Panc1 (cell line): Measurements from ENCODE around the gene ANKRD55. TPM values are rescaled to one million over a fixed set of nuclear protein-coding genes. Genes with fewer than 3 reads are reported as not detected.

Experiments used
- ATAC-seq: fragments of 200-7000 bp; cut with Tn5 transposase; 2 replicates; pipeline ENCODE4 v1.9.1; 2020; ENCODE audit warnings: mild to moderate bottlenecking, moderate library complexity
- BruUV-seq: library from RNA; stranded (reverse); fragments of 400-500 nt; replicated peaks from 2 replicates; lab custom pipeline; 2021; lab: Mats Ljungman, UMichigan
- CTCF ChIA-PET: fragments of 300-600 bp; sonication (Branson Sonifier 250); formaldehyde crosslinking; loops from one replicate; lab custom pipeline; 2022; ENCODE audit warnings: antibody characterized with exemption; lab: Charles Lee
- POLR2A ChIA-PET: fragments of 300-600 bp; sonication (Branson Sonifier 250); formaldehyde crosslinking; loops from one replicate; lab custom pipeline; 2022; ENCODE audit warnings: antibody characterized with exemption; lab: Charles Lee
- DNase-seq: peaks from one replicate; pipeline ENCODE4 v3.0.0-alpha.2; 2010; ENCODE audit warnings: low read depth, low spot score
- H3K27ac ChIP-seq: 2 replicates; pipeline ENCODE4 v1.5.1; 2011; ENCODE audit warnings: mild to moderate bottlenecking, low read length, inconsistent platforms
- H3K27me3 ChIP-seq: fragments of 200-500 bp; sonication (Bioruptor generic); 2 replicates; pipeline ENCODE4 v1.6.0; 2014; ENCODE audit warnings: low read length, inconsistent platforms; ENCODE audit not compliant: control insufficient read depth, insufficient read depth
- H3K36me3 ChIP-seq: fragments of 200-500 bp; sonication (Bioruptor generic); 2 replicates; pipeline ENCODE4 v1.5.1; 2014; ENCODE audit warnings: inconsistent platforms, mild to moderate bottlenecking, low read length, moderate library complexity; ENCODE audit not compliant: control insufficient read depth, insufficient read depth
- H3K4me1 ChIP-seq: 2 replicates; pipeline ENCODE4 v1.5.1; 2011; ENCODE audit warnings: inconsistent platforms, mild to moderate bottlenecking, low read length, moderate library complexity; ENCODE audit not compliant: control insufficient read depth, insufficient read depth
- H3K4me3 ChIP-seq, 2 experiments: 2 replicates each; pipeline ENCODE4 v1.5.1; 2011 to 2012; ENCODE audit warnings: low read depth in 2 of 2, low read length in 2 of 2, mild to moderate bottlenecking in 2 of 2, inconsistent platforms in 1 of 2, moderate library complexity in 1 of 2
- H3K9me3 ChIP-seq: fragments of 200-500 bp; sonication (Bioruptor generic); 2 replicates; pipeline ENCODE4 v1.5.1; 2014; ENCODE audit warnings: low read depth, mild to moderate bottlenecking, inconsistent platforms, low read length, moderate library complexity; ENCODE audit not compliant: control insufficient read depth, insufficient read depth
- POLR2AphosphoS5 ChIP-seq: IDR thresholded peaks from 2 replicates; pipeline ENCODE4 v1.6.1; 2012; ENCODE audit warnings: mild to moderate bottlenecking, low read depth, low read length, moderate library complexity
- SIN3A ChIP-seq: IDR thresholded peaks from 2 replicates; pipeline ENCODE4 v1.6.1; 2012; ENCODE audit warnings: low read depth, mild to moderate bottlenecking, low read length, moderate library complexity, borderline replicate concordance; ENCODE audit not compliant: insufficient read depth
- in situ Hi-C: cut with HindIII; loops from 2 replicates; pipeline ENCODE4 v1.10.0; 2016; ENCODE audit warnings: low sequenced_read_pairs, low pct_unique_long_range_greater_than_20kb
- intact Hi-C: fragments of 100-400 bp; cut with micrococcal nuclease; formaldehyde crosslinking; loops from one replicate; pipeline ENCODE4 v1.10.0; 2022; ENCODE audit not compliant: unreplicated experiment
- total RNA-seq: library from RNA; stranded (reverse); gene quantifications from one replicate; pipeline ENCODE4 v1.2.1, GENCODE V29; 2021; ENCODE audit not compliant: unreplicated experiment
- TF ChIP-seq, protein P1 (sequence below), 2 experiments: IDR thresholded peaks; 2 replicates each; pipeline ENCODE4 v1.6.1; 2011 to 2012; ENCODE audit warnings: low read depth in 2 of 2, control low read depth in 1 of 2, low read length in 1 of 2, mild to moderate bottlenecking in 1 of 2, moderate library complexity in 1 of 2; ENCODE audit not compliant: insufficient read depth in 1 of 2
- TF ChIP-seq, protein P2 (sequence below): fragments of 450-650 bp; IDR thresholded peaks from 2 replicates; pipeline ENCODE4 v1.5.1; 2017; ENCODE audit warnings: mild to moderate bottlenecking

Gene ANKRD55
- total RNA-seq, 1 experiment from 2014 or later: not detected

DNA sequence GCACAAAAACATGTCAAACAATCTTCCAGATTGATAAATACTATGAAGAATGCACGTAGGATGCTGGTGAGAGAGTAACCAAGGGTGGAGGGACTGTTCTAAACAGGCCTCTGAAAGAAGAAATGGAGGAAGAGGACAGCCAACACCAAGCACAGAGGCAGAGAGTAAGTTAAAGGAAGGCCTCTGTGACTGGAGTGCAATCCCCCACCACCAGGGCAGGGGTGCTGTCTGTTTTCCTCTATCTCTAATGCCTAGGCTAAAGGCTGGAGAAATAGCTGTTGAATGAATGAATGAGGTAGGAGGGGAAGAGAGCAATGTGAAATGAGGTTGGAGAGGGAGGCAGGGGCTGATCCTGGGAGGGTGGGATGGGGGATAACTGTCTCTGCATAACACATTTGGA, 88.9 kb downstream of the ANKRD55 start:
- no peaks in the 10 kb centered on the region for H3K9me3 ChIP-seq
- intact Hi-C loops (no loop called here), in situ Hi-C loops (no loop called here)
- no peaks in the 10 kb centered on the region for H3K4me1 ChIP-seq
- no TSS peak for BruUV-seq
- TF ChIP-seq, protein P1, sequence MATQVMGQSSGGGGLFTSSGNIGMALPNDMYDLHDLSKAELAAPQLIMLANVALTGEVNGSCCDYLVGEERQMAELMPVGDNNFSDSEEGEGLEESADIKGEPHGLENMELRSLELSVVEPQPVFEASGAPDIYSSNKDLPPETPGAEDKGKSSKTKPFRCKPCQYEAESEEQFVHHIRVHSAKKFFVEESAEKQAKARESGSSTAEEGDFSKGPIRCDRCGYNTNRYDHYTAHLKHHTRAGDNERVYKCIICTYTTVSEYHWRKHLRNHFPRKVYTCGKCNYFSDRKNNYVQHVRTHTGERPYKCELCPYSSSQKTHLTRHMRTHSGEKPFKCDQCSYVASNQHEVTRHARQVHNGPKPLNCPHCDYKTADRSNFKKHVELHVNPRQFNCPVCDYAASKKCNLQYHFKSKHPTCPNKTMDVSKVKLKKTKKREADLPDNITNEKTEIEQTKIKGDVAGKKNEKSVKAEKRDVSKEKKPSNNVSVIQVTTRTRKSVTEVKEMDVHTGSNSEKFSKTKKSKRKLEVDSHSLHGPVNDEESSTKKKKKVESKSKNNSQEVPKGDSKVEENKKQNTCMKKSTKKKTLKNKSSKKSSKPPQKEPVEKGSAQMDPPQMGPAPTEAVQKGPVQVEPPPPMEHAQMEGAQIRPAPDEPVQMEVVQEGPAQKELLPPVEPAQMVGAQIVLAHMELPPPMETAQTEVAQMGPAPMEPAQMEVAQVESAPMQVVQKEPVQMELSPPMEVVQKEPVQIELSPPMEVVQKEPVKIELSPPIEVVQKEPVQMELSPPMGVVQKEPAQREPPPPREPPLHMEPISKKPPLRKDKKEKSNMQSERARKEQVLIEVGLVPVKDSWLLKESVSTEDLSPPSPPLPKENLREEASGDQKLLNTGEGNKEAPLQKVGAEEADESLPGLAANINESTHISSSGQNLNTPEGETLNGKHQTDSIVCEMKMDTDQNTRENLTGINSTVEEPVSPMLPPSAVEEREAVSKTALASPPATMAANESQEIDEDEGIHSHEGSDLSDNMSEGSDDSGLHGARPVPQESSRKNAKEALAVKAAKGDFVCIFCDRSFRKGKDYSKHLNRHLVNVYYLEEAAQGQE (IDR thresholded peaks at IDR 0.05; ENCODE audit: insufficient read depth in 1 of 2, low read depth in 2 of 2, low read length in 1 of 2): no peak
- TF ChIP-seq POLR2AphosphoS5: no peak
- TF ChIP-seq, protein P2, sequence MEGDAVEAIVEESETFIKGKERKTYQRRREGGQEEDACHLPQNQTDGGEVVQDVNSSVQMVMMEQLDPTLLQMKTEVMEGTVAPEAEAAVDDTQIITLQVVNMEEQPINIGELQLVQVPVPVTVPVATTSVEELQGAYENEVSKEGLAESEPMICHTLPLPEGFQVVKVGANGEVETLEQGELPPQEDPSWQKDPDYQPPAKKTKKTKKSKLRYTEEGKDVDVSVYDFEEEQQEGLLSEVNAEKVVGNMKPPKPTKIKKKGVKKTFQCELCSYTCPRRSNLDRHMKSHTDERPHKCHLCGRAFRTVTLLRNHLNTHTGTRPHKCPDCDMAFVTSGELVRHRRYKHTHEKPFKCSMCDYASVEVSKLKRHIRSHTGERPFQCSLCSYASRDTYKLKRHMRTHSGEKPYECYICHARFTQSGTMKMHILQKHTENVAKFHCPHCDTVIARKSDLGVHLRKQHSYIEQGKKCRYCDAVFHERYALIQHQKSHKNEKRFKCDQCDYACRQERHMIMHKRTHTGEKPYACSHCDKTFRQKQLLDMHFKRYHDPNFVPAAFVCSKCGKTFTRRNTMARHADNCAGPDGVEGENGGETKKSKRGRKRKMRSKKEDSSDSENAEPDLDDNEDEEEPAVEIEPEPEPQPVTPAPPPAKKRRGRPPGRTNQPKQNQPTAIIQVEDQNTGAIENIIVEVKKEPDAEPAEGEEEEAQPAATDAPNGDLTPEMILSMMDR: no peak
- no peaks in the 10 kb centered on the region for H3K36me3 ChIP-seq
- H3K4me3 ChIP-seq: no peak overlapping the region
- ATAC-seq: no peak
- H3K27me3 ChIP-seq: no peaks in the 10 kb centered on the region
- POLR2A ChIA-PET: no interaction called here
- DNase-seq: no peak
- H3K27ac ChIP-seq: no peak overlapping the region
- CTCF ChIA-PET: no interaction called here

DNA sequence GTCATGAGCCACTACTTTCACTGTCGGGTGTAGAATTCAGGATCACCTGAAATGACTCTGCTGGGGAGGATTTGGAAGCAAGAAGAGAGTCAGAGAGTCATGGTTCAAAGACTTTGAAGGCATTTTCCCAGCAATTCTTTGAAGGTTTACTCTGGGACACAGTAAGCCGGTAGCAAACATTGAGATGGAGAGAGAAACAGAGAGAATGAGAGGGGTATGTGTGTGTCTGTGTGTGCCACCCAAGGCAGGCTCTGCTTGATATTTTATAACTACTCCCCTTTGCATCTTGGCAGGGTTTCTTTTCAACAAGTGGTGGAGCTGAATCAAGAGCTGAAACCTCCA, 89.8 kb downstream of the ANKRD55 start:
- ATAC-seq: no peak
- in situ Hi-C loops: no loop called here
- H3K27me3 ChIP-seq: no peaks in the 10 kb centered on the region
- no peaks in the 10 kb centered on the region for H3K9me3 ChIP-seq
- DNase-seq: no peak
- H3K27ac ChIP-seq: no peak overlapping the region
- POLR2A ChIA-PET: no interaction called here
- intact Hi-C loops: no loop called here
- CTCF ChIA-PET: no interaction called here
- BruUV-seq: no TSS peak
- no peaks in the 10 kb centered on the region for H3K4me1 ChIP-seq
- TF ChIP-seq SIN3A: no peak
- TF ChIP-seq, protein P2: no peak
- no peaks in the 10 kb centered on the region for H3K36me3 ChIP-seq
- no peak overlapping the region for H3K4me3 ChIP-seq
